ENCODE measurements around the gene GRIP1. TPM values are rescaled to one million over a fixed set of nuclear protein-coding genes. Genes with fewer than 3 reads are reported as not detected.

Gene GRIP1
- total and polyA plus RNA-seq, 10 of the 15 experiments (the other 5 are each of a cell fraction or from before 2014, with no cell fraction given) = 0.05 to 0.85 (median 0.50) TPM; not detected in 7

DNA sequence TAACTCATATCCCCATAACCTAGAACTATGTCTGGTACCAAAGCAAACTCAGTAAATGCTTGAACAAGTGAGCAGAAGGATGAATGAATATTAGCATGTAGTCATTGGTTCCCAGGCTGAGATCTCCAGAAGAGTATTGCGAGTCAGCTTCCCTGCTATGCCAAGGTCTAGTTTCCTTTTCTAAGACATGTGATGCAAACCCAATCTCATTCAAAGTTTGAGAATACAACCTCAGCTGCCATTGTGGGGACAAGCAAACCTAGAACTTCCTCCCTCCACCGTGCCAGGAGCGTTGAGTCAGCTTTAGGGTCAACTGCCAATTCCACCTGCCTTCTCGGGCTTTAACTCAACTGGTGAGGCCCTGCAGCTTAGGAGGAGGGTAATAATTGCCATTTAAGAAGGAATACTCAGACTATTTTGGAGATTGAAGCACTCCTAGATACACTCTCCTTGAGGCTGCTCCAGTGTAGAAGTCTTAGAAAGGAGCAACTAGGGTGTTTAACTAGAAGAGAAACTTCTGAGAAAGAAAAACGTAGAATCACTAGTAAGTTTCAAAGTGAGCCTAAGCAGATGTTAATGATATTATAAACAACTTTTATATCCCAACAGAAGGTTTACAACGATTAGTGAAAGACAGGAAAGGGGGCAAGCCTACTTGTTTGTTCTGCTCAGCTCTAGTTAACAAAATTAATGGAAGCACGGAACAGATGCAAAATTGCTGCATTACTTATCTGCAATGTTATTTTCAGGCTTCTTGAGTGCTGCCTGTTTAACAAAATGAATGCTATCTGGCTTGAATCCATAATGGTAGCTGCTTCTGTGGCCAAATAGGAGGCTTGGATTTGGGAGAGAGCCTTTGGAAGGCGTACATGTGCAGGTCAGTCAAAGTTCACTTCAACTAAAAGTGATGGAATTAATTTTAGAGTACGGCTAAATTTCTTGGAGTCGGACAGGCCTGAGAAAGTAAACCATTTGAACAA is 279.7 kb downstream of the GRIP1 start:
- no peak for ATAC-seq
- FAIRE-seq = no peak
- BruUV-seq (replicated peaks) = no TSS peak
- WGBS (ENCODE audit: insufficient coverage, insufficient replicate concordance, low lambda C conversion rate, missing lambda C conversion rate) = 40% methylated on average over 10 of the region's 10 CpGs
- H3K4me3 ChIP-seq = no peak overlapping the region
- no peak for DNase-seq (ENCODE audit: low read depth, low spot score)
- H3K4me2 ChIP-seq (ENCODE audit: control insufficient read depth, insufficient read depth) = no peak overlapping the region
- no peak overlapping the region for H3K9ac ChIP-seq (ENCODE audit: control insufficient read depth, insufficient read depth, low read length)
- TF ChIP-seq NRF1 (conservative IDR thresholded peaks at IDR 0.05; ENCODE audit: low read depth, low read length) = no peak
- H3K79me2 ChIP-seq (ENCODE audit: control insufficient read depth, insufficient read depth, low read length) = no peaks in the 10 kb centered on the region
- H3K4me1 ChIP-seq (ENCODE audit: control insufficient read depth, insufficient read depth, low read length) = no peaks in the 10 kb centered on the region
- no peak overlapping the region for H2AFZ ChIP-seq (ENCODE audit: control insufficient read depth, low read depth, low read length)
- H3K9me3 ChIP-seq (replicated peaks; ENCODE audit: control insufficient read depth, insufficient read depth, low read length) = no peaks in the 10 kb centered on the region
- in situ Hi-C loops (cut with MboI) (no loop called here), intact Hi-C loops (cut with micrococcal nuclease; ENCODE audit: unreplicated experiment) (loop anchor here (2.0 kb wide), 1 partner anchor 46 kb away; no protein-coding TSS in a partner anchor)
- SMC1A ChIA-PET (ENCODE audit: uncharacterized antibody, unreplicated experiment) = interaction anchor here (0.6 to 1.2 kb wide), 2 partner anchors 120 to 201 kb away, joined by 4 to 5 read pairs; no protein-coding TSS in a partner anchor
- no peak overlapping the region for H3K27ac ChIP-seq (ENCODE audit: control insufficient read depth, insufficient read depth)
- CTCF ChIA-PET = interaction anchor here (0.9 to 1.9 kb wide), 3 partner anchors 9 to 129 kb away, joined by 3 to 10 read pairs (median 4); no protein-coding TSS in a partner anchor
- no peaks in the 10 kb centered on the region for H3K36me3 ChIP-seq (ENCODE audit: control insufficient read depth in 2 of 2, insufficient read depth in 2 of 2, low read length in 1 of 2)
- no peaks in the 10 kb centered on the region for H3K27me3 ChIP-seq (replicated peaks in 1 of 2; ENCODE audit: control insufficient read depth in 2 of 2, insufficient read depth in 2 of 2, low read length in 1 of 2)
- POLR2A ChIA-PET = no interaction called here
- H4K20me1 ChIP-seq (ENCODE audit: control insufficient read depth, insufficient read depth) = no peaks in the 10 kb centered on the region
- RAD21 ChIA-PET (ENCODE audit: unreplicated experiment) = no interaction called here

DNA sequence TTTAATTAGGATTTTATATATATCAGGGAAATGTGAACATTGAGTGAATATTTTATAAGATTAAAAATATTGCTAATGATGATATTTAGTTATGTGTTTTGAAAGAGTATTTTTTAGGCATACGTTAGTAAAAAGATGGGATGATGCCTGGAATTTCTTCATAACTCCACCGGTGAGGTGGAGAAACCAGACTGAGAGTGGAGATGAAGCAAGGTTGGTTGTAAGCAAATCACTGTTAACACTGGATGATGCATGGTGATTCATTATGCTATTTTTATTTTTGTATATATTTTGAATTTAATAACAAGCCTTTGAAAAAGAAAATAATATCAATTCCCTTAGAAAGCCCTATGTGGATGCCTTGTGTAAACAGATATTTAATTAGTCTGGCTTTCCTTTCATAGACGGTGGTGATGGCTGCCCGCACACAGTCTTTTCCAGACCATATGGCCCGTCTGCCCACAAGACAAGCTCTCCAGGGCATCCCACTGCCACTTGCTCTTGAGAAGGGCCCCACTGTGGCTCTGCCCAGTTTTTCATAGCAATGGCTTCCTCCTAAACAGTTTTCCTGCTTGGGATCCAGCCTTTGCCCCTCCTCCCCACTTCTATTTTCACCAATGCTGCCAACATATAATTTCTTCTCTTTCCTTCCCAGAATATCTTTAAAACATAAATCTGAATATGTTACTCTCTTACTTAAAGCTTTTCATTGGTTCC is 281.1 kb downstream of the GRIP1 start:
- no peak overlapping the region for H3K4me3 ChIP-seq
- SMC1A ChIA-PET (ENCODE audit: uncharacterized antibody, unreplicated experiment) = interaction anchor here (0.6 kb wide), 1 partner anchor 1166 kb away, joined by 3 read pairs; no protein-coding TSS in a partner anchor
- POLR2A ChIA-PET = interaction anchor here (0.6 to 0.9 kb wide), 2 partner anchors 14 to 21 kb away, joined by 3 read pairs; no protein-coding TSS in a partner anchor
- TF ChIP-seq ZNF207 (IDR thresholded peaks at IDR 0.05; ENCODE audit: borderline replicate concordance) = no peak
- no peak for TF ChIP-seq FOXK2 (IDR thresholded peaks at IDR 0.05)
- no peak for TF ChIP-seq SIN3A (IDR thresholded peaks at IDR 0.05; ENCODE audit: low read depth, low read length)
- no peak for TF ChIP-seq POU2F2 (IDR thresholded peaks at IDR 0.05; ENCODE audit: borderline replicate concordance, low read depth, low read length)
- no peak for TF ChIP-seq DPF2 (IDR thresholded peaks at IDR 0.05)
- no peak for TF ChIP-seq ETV6 (conservative IDR thresholded peaks at IDR 0.05 in 1 of 2, IDR thresholded peaks at IDR 0.05 in 1 of 2; ENCODE audit: borderline replicate concordance in 1 of 2, low read depth in 1 of 2)
- no peak for TF ChIP-seq BMI1 (IDR thresholded peaks at IDR 0.05; ENCODE audit: borderline replicate concordance)
- TF ChIP-seq, protein P1, sequence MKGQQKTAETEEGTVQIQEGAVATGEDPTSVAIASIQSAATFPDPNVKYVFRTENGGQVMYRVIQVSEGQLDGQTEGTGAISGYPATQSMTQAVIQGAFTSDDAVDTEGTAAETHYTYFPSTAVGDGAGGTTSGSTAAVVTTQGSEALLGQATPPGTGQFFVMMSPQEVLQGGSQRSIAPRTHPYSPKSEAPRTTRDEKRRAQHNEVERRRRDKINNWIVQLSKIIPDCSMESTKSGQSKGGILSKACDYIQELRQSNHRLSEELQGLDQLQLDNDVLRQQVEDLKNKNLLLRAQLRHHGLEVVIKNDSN (IDR thresholded peaks at IDR 0.05; ENCODE audit: borderline replicate concordance, extremely low read length, insufficient read depth, low read depth, low read length) = no peak
- TF ChIP-seq RUNX3 (IDR thresholded peaks at IDR 0.05; ENCODE audit: low read length) = no peak
- TF ChIP-seq GATAD2B (conservative IDR thresholded peaks at IDR 0.05; ENCODE audit: low read depth) = no peak
- no peak for TF ChIP-seq SRF (IDR thresholded peaks at IDR 0.05; ENCODE audit: low read depth in 2 of 2, low read length in 2 of 2)
- H3K9me3 ChIP-seq (replicated peaks; ENCODE audit: control insufficient read depth, insufficient read depth, low read length) = no peaks in the 10 kb centered on the region
- H3K9ac ChIP-seq (ENCODE audit: control insufficient read depth, insufficient read depth, low read length) = no peak overlapping the region
- FAIRE-seq (no peak), ATAC-seq (no peak), DNase-seq (ENCODE audit: low read depth, low spot score) (no peak)
- H3K4me1 ChIP-seq (ENCODE audit: control insufficient read depth, insufficient read depth, low read length) = no peaks in the 10 kb centered on the region
- no peak overlapping the region for H3K4me2 ChIP-seq (ENCODE audit: control insufficient read depth, insufficient read depth)
- no peak overlapping the region for H2AFZ ChIP-seq (ENCODE audit: control insufficient read depth, low read depth, low read length)
- intact Hi-C loops (cut with micrococcal nuclease; ENCODE audit: unreplicated experiment) = loop anchor here (2.0 kb wide), 1 partner anchor 45 kb away; no protein-coding TSS in a partner anchor
- RAD21 ChIA-PET (ENCODE audit: unreplicated experiment) = no interaction called here
- no peaks in the 10 kb centered on the region for H3K79me2 ChIP-seq (ENCODE audit: control insufficient read depth, insufficient read depth, low read length)
- in situ Hi-C loops (cut with MboI) = no loop called here
- H4K20me1 ChIP-seq (ENCODE audit: control insufficient read depth, insufficient read depth) = no peaks in the 10 kb centered on the region
- CTCF ChIA-PET = interaction anchor here (0.9 kb wide), 1 partner anchor 128 kb away, joined by 3 read pairs; no protein-coding TSS in a partner anchor
- BruUV-seq (replicated peaks) = no TSS peak
- H3K27me3 ChIP-seq (replicated peaks in 1 of 2; ENCODE audit: control insufficient read depth in 2 of 2, insufficient read depth in 2 of 2, low read length in 1 of 2) = no peaks in the 10 kb centered on the region; a peak in 1 of 4 replicates
- H3K27ac ChIP-seq (ENCODE audit: control insufficient read depth, insufficient read depth) = no peak overlapping the region
- 57% methylated on average over 5 of the region's 5 CpGs for WGBS (ENCODE audit: insufficient coverage, insufficient replicate concordance, low lambda C conversion rate, missing lambda C conversion rate)
- H3K36me3 ChIP-seq (ENCODE audit: control insufficient read depth in 2 of 2, insufficient read depth in 2 of 2, low read length in 1 of 2) = no peaks in the 10 kb centered on the region

Measured in GM12878 (cell line).